Tibial nerve (tissue), 3 donors: ENCODE data around the gene KRT6B.

Source experiments
- POLR2A ChIP-seq, 2 donors: fragments of 450-650 bp; IDR thresholded peaks; one replicate each; pipeline ENCODE4 v1.6.1; 2017; ENCODE audit warnings: antibody characterized with exemption in 2 of 2, mild to moderate bottlenecking in 2 of 2, moderate library complexity in 2 of 2
- TF ChIP-seq, protein P1 (sequence below), 5 experiments: fragments of 200-600 bp in 3 of 5; fragments of 450-650 bp in 2 of 5; sonication (generic) in 3 of 5; IDR thresholded peaks; one replicate each; pipeline ENCODE4 v1.5.1; 2016 to 2019; ENCODE audit warnings: antibody characterized with exemption in 5 of 5, mild to moderate bottlenecking in 3 of 5, moderate library complexity in 2 of 5

DNA sequence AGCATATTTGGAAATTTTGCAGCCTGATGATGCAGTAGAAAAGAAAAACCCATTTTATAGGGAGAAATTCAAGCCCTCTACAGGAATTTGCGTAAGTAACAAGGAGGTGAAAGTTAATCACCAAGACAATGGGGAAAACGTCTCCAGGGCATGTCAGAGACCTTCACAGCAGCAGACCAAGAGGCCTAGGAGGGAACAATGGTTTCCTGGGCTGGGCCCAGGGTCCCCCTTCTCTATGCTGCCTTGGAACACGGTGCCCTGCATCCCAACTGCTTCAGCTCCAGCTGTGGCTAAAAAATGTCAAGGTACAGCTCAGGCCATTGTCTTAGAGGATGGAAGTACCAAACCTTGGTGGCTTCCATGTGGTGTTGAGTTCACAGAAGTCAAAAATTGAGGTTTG, 28.1 kb upstream of the KRT6B start:
- TF ChIP-seq, protein P1, sequence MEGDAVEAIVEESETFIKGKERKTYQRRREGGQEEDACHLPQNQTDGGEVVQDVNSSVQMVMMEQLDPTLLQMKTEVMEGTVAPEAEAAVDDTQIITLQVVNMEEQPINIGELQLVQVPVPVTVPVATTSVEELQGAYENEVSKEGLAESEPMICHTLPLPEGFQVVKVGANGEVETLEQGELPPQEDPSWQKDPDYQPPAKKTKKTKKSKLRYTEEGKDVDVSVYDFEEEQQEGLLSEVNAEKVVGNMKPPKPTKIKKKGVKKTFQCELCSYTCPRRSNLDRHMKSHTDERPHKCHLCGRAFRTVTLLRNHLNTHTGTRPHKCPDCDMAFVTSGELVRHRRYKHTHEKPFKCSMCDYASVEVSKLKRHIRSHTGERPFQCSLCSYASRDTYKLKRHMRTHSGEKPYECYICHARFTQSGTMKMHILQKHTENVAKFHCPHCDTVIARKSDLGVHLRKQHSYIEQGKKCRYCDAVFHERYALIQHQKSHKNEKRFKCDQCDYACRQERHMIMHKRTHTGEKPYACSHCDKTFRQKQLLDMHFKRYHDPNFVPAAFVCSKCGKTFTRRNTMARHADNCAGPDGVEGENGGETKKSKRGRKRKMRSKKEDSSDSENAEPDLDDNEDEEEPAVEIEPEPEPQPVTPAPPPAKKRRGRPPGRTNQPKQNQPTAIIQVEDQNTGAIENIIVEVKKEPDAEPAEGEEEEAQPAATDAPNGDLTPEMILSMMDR (IDR thresholded peaks at IDR 0.05), result no peak
- TF ChIP-seq POLR2A (IDR thresholded peaks at IDR 0.05), result no peak
